Activated naive CD4-positive, alpha-beta T cell treated with anti-CD3 and anti-CD28 coated beads, Interleukin-2, amount 50 U/mL, for 24 hours (primary cell): ENCODE data around the gene YAP1.

Source experiments
- H3K27ac Mint-ChIP-seq: one replicate; pipeline ENCODE4 v1.8.0; 2021; ENCODE audit warnings: mild to moderate bottlenecking, mixed read lengths
- H3K27me3 Mint-ChIP-seq: one replicate; pipeline ENCODE4 v1.8.0; 2021; ENCODE audit warnings: mixed read lengths
- H3K36me3 Mint-ChIP-seq: one replicate; pipeline ENCODE4 v1.8.0; 2021; ENCODE audit warnings: mixed read lengths
- H3K4me1 Mint-ChIP-seq: one replicate; pipeline ENCODE4 v1.8.0; 2021; ENCODE audit warnings: mixed read lengths
- H3K4me3 Mint-ChIP-seq: one replicate; pipeline ENCODE4 v1.8.0; 2021; ENCODE audit warnings: mild to moderate bottlenecking, mixed read lengths
- H3K9me3 Mint-ChIP-seq: one replicate; pipeline ENCODE4 v1.8.0; 2021; ENCODE audit warnings: mixed read lengths

The YAP1 gene

DNA sequence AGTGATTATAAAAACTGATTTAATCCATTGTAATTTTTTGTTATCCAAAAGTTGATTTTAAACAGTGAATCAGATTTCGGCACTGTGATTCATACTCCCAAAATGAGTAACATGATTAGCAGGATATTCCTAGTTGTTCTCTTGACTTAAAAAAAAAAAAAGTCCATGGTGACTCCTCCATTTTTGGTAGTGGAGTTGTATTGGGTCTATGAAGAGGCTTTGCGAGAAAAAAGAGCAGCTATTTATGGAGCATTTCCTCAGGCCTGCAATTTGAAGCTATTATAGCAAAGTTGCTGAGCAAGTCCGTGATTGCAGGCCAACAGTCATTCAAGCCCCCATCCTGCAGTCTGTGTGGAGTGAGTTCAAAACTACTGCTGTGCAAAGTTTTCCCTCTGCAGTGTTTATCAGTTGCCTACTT, 28.8 kb downstream of the YAP1 start:
- H3K9me3 Mint-ChIP-seq: no peaks in the 10 kb centered on the region
- H3K27ac Mint-ChIP-seq: no peak overlapping the region
- no peaks in the 10 kb centered on the region for H3K4me1 Mint-ChIP-seq
- H3K27me3 Mint-ChIP-seq: peaks cover 10% of the 10 kb centered on the region
- H3K4me3 Mint-ChIP-seq: no peak overlapping the region
- H3K36me3 Mint-ChIP-seq: no peaks in the 10 kb centered on the region

DNA sequence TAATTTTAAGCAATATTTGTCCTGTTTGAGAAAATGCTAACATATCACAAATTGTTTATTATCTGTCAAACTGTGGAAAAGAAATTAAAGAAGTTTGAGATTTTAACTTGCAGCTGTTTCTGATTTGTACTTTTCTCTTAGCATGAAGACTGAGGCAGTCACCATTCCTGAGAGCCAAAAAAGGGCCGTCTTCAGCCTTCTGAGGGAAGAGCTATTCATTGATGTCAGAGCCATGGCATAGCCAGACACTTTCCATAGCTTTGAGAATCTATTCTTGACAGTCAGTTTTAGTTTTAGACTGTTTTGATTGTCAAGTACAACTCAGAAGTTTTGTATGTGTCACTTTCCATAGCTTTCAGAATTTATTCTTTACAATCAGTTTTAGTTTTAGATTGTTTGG, 32.1 kb downstream of the YAP1 start:
- no peak overlapping the region for H3K4me3 Mint-ChIP-seq
- peaks cover 11% of the 10 kb centered on the region for H3K27me3 Mint-ChIP-seq
- no peak overlapping the region for H3K27ac Mint-ChIP-seq
- H3K9me3 Mint-ChIP-seq: no peaks in the 10 kb centered on the region
- no peaks in the 10 kb centered on the region for H3K36me3 Mint-ChIP-seq
- H3K4me1 Mint-ChIP-seq: no peaks in the 10 kb centered on the region

DNA sequence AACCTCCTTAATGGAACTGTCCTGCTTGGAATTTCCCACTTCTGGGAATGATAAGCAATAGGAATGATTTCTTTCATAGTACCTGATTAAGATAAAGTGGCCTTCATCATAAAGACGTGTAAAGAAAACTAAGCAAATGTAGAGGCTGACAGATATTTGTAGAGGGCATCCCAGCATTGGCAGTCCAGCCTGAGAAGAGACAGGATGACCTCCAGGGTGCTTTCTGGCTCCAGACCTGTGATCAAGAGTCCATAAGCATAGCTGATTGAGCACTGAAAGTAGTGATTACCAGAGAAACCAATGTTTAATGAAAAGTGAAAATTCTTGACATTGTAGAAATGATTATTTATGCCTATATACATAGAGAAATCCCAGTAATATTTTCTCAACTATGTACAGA, 33.6 kb downstream of the YAP1 start:
- Mint-ChIP-seq H3K27me3 (peaks cover 8% of the 10 kb centered on the region), H3K4me1 (no peaks in the 10 kb centered on the region), H3K36me3 (no peaks in the 10 kb centered on the region), H3K4me3 (no peak overlapping the region), H3K9me3 (no peaks in the 10 kb centered on the region), H3K27ac (no peak overlapping the region)

DNA sequence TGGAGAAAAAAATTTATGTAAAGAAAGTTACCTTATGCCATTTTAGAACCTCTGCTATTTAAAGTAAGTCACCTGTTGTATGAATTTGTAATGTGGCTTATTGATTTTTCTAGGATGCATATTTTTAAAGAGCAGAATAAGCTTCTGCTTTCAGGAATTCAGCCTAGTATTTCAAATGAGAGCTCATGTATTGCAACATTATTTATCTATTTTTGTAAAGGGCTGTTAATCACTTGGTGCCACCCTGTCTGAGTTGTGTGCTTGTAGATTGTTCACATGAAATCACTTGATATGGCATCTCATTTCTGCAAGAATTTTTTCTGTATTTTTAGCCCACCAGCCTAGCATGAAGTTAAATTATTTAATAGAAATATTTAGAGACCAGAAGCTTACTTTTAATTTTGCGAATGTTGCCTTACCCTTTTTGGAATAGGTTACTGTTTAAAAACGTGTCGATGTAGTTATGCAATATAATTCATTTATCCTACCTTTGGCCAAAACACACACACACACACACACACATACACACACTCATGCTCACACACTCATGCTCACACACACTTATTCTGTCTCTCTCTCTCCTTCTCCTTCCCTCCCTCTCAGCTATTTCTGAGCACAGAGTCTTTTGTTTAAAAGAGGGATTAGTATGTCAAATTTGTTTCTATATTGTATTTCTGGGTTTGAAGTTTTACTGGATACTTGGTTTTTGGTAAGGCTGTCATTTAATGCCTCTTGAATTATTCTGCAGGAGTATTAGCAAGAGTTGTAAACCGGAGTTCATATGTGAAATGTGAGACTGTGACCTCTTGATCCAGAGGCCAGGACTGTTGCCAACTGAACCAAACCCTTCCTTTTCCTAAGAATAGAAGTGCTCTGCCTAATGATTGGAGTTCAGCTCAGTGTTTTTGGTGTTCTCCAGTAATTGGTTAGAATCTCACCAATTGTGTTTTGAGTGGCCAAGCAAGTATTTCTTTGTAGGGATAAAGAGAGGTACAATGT, 34.4 kb downstream of the YAP1 start:
- peak overlapping the region; percentile 10 for H3K27ac Mint-ChIP-seq
- H3K4me3 Mint-ChIP-seq: no peak overlapping the region
- peaks cover 14% of the 10 kb centered on the region for H3K27me3 Mint-ChIP-seq
- no peaks in the 10 kb centered on the region for H3K4me1 Mint-ChIP-seq
- H3K9me3 Mint-ChIP-seq: no peaks in the 10 kb centered on the region
- no peaks in the 10 kb centered on the region for H3K36me3 Mint-ChIP-seq

DNA sequence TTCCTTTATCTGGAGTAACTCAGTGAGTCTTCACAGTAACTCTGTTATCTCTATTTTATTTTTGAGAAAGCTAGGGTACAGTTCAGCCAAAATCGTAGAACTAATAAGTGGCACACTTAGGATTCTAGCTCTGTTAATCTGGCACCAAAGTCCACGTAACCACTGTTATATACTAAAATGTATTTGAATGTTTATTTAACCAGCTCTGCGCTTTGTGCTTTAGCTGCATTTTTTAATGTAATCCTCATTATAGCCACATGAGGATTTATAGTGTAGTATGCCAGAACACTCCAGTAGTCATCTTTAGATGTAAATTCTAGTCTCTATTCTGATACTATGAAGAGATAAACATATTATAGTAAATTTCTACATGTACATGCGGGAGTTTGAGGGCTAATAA, 36.8 kb downstream of the YAP1 start:
- Mint-ChIP-seq H3K27ac (no peak overlapping the region), H3K4me3 (no peak overlapping the region), H3K9me3 (no peaks in the 10 kb centered on the region), H3K27me3 (peaks cover 17% of the 10 kb centered on the region), H3K36me3 (no peaks in the 10 kb centered on the region), H3K4me1 (no peaks in the 10 kb centered on the region)

DNA sequence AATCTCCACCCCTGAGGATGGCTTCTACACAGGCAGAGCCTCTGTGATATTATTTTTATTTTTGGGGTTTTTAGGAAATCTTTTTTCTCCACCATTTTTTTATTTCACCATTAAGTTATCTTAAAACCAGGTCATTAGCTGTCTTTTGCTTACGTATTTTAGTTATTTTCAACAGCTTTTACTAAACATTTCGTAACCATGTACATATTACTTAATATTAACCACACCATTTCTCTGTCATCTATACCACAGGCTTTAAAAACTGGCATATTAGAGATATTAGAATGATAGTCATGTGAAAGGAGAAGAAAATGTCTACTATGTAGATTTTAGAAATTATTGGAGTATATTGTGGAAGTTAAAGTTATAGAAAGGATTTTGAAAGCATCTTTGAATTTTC, 37.4 kb downstream of the YAP1 start:
- no peaks in the 10 kb centered on the region for H3K9me3 Mint-ChIP-seq
- no peak overlapping the region for H3K27ac Mint-ChIP-seq
- H3K4me3 Mint-ChIP-seq: no peak overlapping the region
- peaks cover 17% of the 10 kb centered on the region for H3K27me3 Mint-ChIP-seq
- H3K36me3 Mint-ChIP-seq: no peaks in the 10 kb centered on the region
- no peaks in the 10 kb centered on the region for H3K4me1 Mint-ChIP-seq

DNA sequence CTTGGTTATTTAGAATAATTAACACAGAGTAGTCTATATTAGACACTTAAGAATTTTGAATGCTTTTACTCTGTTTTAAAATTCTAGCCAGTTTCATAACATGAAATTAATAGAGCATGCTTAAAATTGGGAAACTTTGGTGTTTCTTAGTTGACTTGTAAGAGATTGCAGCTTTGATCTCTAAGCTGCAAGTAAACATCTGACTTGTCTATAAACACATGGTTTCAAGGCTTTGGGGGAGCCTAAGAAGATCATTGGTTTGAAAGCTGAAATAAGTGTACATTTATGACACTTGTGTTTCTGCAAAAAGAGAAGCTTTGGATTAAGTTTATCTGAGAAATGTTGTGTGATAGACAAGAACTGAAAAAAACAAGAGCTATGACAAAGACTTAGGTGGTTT, 37.8 kb downstream of the YAP1 start:
- peaks cover 17% of the 10 kb centered on the region for H3K27me3 Mint-ChIP-seq
- no peaks in the 10 kb centered on the region for H3K36me3 Mint-ChIP-seq
- H3K27ac Mint-ChIP-seq: no peak overlapping the region
- H3K4me1 Mint-ChIP-seq: no peaks in the 10 kb centered on the region
- H3K4me3 Mint-ChIP-seq: no peak overlapping the region
- no peaks in the 10 kb centered on the region for H3K9me3 Mint-ChIP-seq

DNA sequence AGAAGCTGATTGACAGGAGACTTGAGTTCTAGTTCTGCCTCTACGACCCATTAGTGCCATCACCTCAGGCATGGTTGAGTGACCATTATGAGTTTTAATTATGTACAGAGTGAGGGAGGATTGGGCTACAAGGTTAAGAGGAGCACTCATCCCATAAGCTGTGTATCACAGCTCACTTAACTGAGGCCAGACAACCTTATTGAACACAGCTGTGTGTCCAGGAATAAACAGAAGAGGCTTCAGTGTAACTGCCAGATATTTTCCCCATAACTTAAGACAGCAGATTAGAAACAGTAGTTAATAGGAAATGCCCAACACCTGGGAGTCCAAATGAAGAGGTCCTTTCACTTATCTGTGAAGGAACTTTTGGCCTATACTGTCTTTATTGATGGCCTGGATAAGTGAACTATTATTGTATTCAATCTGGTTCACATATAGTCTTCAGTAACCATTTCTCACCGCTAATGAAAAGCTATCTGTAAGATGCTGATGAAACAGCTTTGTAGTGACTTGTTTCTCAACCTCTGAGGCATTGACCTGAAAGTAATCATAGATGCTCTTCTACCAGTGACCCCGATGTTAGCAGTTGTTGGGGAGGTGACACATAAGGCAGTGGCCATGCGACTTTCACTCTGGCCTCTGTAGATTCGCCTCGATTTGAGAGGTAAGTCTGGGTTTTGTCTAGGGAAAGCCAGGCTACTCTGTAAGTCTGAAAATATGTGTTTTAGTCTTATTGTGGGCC, 41.7 kb downstream of the YAP1 start:
- H3K4me1 Mint-ChIP-seq: no peaks in the 10 kb centered on the region

DNA sequence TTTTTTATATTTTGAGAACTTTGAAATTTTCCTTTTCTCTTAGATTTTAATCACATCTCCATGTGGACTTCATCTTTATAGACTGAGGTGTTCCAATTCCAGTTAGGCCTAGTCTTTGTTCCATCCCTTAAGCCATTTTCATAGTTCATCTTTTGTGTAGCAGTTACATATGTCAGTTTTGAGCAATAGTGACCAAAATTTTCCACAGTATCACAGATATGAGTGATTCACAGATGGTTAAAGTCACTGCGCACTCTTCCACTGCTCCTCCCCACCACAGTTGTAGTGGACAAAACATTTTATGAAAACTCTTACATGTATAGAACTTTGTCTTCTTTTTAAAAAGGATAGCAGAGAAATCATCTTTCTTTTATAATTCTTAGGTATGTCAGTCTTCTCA, 42.8 kb downstream of the YAP1 start:
- Mint-ChIP-seq H3K4me3 (no peak overlapping the region), H3K36me3 (no peaks in the 10 kb centered on the region), H3K27ac (no peak overlapping the region), H3K4me1 (no peaks in the 10 kb centered on the region), H3K27me3 (peaks cover 10% of the 10 kb centered on the region), H3K9me3 (no peaks in the 10 kb centered on the region)

More for the DNA sequence above, 41.7 kb downstream of the YAP1 start:
- Mint-ChIP-seq H3K27me3 (peaks cover 12% of the 10 kb centered on the region), H3K9me3 (no peaks in the 10 kb centered on the region), H3K27ac (no peak overlapping the region), H3K36me3 (no peaks in the 10 kb centered on the region), H3K4me3 (no peak overlapping the region)

DNA sequence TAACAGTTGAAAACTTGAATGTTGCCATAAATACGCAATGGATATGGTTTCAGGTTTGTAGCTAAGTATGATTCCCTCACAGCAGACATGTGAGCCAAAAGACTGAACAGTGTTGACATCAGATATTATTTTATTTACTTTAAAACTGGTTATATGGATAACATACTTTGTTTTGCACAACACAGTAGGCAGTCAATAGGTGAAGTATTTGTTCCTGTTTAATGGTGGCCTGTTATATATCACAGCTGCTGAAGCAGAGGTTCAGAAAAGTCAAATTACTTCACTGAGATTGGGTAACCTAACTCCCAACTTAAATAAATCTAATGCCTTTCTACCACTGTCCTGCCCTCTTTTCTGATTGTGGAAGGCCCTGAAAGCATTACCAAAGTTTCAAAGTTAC, 44.6 kb downstream of the YAP1 start:
- H3K27ac Mint-ChIP-seq: no peak overlapping the region
- H3K4me1 Mint-ChIP-seq: no peaks in the 10 kb centered on the region
- no peak overlapping the region for H3K4me3 Mint-ChIP-seq
- H3K36me3 Mint-ChIP-seq: no peaks in the 10 kb centered on the region
- H3K27me3 Mint-ChIP-seq: peaks cover 4% of the 10 kb centered on the region
- no peaks in the 10 kb centered on the region for H3K9me3 Mint-ChIP-seq

DNA sequence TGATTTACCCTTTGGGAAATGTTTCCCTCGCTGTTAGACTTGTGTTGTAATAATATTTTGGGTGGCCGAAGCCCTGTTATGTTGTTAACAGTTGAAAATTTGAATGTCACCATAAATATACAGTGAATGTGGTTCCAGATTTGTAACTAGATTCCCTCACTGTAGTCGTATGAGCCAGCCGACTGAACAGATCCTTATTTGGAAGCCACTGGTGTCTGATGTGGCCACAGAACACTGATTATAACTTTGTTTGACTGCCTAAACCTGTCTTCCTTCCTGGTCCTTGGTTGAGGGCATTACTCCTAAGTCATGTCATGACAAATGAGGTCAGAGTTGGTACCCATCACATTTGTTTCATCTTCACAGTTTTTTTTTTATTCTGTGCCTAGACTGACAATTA, 45.4 kb downstream of the YAP1 start:
- no peak overlapping the region for H3K4me3 Mint-ChIP-seq
- no peaks in the 10 kb centered on the region for H3K9me3 Mint-ChIP-seq
- no peaks in the 10 kb centered on the region for H3K4me1 Mint-ChIP-seq
- peaks cover 3% of the 10 kb centered on the region for H3K27me3 Mint-ChIP-seq
- no peaks in the 10 kb centered on the region for H3K36me3 Mint-ChIP-seq
- H3K27ac Mint-ChIP-seq: no peak overlapping the region

DNA sequence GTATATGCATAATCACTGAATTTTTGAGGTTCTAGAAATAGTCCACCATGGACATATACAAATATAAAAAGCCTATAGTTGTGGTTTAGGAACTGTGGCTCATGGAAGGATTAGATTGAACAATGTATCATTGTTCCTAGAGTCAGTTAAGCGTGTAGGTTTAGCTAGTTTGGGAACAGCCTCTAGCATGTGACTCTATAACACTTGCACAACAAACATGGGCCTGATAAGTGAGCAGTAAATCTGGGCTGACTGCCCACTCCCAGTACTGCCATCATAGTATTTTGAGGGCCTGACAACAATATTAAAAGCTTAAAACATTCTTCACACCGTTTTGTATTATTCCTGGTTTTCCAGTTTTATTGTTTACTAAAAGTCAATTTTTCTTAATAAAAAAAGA, 47.0 kb downstream of the YAP1 start:
- Mint-ChIP-seq H3K36me3 (no peaks in the 10 kb centered on the region), H3K27ac (no peak overlapping the region), H3K27me3 (no peaks in the 10 kb centered on the region), H3K4me3 (no peak overlapping the region), H3K4me1 (no peaks in the 10 kb centered on the region), H3K9me3 (no peaks in the 10 kb centered on the region)

DNA sequence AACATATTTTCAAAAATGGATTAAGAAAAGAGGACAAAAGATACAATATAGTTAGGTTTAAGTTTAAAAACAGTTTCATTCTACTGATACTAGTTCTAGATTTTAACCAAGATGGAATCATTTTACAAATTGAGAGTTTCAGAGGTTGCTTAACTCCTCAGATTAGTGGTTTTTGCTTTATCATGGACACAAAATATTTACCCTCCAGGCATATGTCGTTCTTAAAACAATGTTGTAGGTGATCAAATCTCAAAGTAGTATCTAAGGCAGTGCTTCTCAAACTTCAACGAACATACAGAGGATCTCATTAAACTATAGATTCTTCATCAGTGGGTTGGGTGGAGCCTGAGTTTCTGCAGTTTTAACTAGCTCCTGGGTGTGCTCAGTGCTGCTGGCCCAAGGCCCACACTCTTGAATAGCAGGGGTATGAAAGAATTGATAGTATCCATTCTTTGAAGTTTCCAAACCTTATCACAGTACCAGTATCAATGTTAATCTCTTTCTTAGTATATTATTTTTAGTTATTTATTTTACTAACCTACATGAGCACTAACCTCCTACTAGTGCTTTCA, 48.0 kb downstream of the YAP1 start:
- H3K4me1 Mint-ChIP-seq: no peaks in the 10 kb centered on the region
- no peaks in the 10 kb centered on the region for H3K9me3 Mint-ChIP-seq
- no peaks in the 10 kb centered on the region for H3K27me3 Mint-ChIP-seq
- H3K27ac Mint-ChIP-seq: no peak overlapping the region
- no peaks in the 10 kb centered on the region for H3K36me3 Mint-ChIP-seq
- no peak overlapping the region for H3K4me3 Mint-ChIP-seq

DNA sequence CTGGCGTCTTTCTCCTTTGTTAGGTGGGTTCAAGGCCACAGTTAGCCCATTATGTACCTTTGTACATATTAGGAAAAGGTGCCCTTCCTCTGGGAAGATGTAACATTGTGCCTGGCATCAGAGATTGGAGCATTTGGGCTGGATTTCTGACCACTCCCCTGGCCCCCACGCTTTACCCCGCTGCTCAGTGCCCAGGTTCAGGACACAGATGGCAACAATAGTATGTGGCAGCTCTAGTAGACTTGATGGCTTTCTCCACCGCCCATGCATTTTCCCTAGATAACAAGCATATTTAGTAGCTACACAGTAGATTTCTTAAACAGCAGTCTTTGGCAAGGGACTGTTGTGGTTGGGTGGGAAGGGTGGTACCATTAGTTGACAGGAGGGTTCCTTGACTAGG, 53.1 kb downstream of the YAP1 start:
- no peaks in the 10 kb centered on the region for H3K9me3 Mint-ChIP-seq
- H3K4me3 Mint-ChIP-seq: no peak overlapping the region
- no peaks in the 10 kb centered on the region for H3K36me3 Mint-ChIP-seq
- H3K27ac Mint-ChIP-seq: no peak overlapping the region
- peaks cover 7% of the 10 kb centered on the region for H3K27me3 Mint-ChIP-seq
- H3K4me1 Mint-ChIP-seq: no peaks in the 10 kb centered on the region

DNA sequence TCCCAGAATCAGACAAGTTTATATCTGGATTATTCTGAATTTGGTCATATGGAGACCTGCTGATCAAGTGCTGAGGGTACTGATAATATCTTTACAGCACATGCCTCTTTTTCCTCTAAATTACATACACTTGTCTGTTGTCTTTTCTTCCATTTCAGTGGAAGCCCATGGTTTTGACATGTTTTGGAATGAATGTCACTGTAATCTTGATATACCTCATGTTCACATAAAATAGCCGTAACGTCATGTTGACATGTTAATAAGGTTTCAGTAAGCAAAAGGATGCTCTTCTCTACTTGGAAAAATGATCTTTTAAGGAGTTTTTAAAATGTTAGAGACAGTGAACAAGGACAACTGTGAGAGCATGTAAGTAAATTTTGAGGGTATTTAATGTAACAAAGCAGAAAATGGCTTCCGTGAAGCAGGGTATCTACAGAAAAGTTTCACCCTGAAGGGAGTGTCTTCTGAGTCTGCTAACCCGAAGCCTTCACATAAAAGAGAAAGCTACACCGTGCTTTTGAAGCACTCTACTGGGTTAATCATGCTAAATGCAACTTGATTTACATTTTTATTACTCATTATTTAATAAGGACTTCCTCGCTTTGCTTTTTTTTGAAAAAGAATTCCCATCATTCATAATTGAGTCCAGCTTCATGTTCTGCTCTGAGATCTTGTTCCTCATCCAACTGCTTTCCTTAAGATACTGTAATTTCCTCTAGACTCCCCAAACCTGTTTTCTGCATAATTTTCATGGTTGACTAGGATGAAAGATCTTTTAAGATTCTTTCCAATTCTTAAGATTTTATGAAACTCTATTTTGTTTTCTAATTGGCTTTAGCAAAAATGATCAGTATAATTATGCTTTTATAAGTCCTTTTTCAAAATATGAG, 56.2 kb downstream of the YAP1 start:
- no peaks in the 10 kb centered on the region for H3K4me1 Mint-ChIP-seq
- H3K36me3 Mint-ChIP-seq: no peaks in the 10 kb centered on the region
- no peaks in the 10 kb centered on the region for H3K9me3 Mint-ChIP-seq
- peaks cover 9% of the 10 kb centered on the region for H3K27me3 Mint-ChIP-seq
- no peak overlapping the region for H3K4me3 Mint-ChIP-seq
- H3K27ac Mint-ChIP-seq: no peak overlapping the region
